Transverse colon (tissue), 4 donors: Measurements from ENCODE around the gene LTA4H. TPM values are rescaled to one million over a fixed set of nuclear protein-coding genes. Genes with fewer than 3 reads are reported as not detected.

Source experiments
- DNase-seq: peaks from one replicate; pipeline ENCODE4 v3.0.0-alpha.2; 2019
- H3K27ac ChIP-seq, 4 donors: fragments of 200-600 bp; sonication (generic); 2 replicates each; pipeline ENCODE4 v1.5.1; 2016 to 2018; ENCODE audit warnings: inconsistent platforms in 4 of 4
- H3K27me3 ChIP-seq: fragments of 200-600 bp; sonication (generic); 2 replicates; pipeline ENCODE4 v1.5.1; 2017; ENCODE audit warnings: inconsistent platforms
- H3K36me3 ChIP-seq, 4 donors: fragments of 200-600 bp; sonication (generic); 2 replicates each; pipeline ENCODE4 v1.5.1; 2017 to 2019; ENCODE audit warnings: inconsistent platforms in 4 of 4
- H3K4me1 ChIP-seq, 4 donors: fragments of 200-600 bp; sonication (generic); 2 replicates each; pipeline ENCODE4 v1.5.1; 2017 to 2020; ENCODE audit warnings: inconsistent platforms in 4 of 4
- H3K4me3 ChIP-seq, 4 donors: fragments of 200-600 bp; sonication (generic); 1 replicate in 1 of 4; 2 replicates in 3 of 4; pipeline versions ENCODE4 v1.5.1 to v1.6.1; 2017 to 2019; ENCODE audit warnings: inconsistent platforms in 4 of 4
- H3K9me3 ChIP-seq, 2 donors: fragments of 200-600 bp; sonication (generic); 2 replicates each; pipeline ENCODE4 v1.5.1; 2017 to 2019; ENCODE audit warnings: inconsistent platforms in 2 of 2
- CTCF ChIP-seq, 5 experiments: fragments of 200-600 bp in 3 of 5; fragments of 450-650 bp in 2 of 5; sonication (generic) in 3 of 5; IDR thresholded peaks; 1 replicate in 2 of 5; 2 replicates in 3 of 5; pipeline ENCODE4 v1.5.1; 2016 to 2017; ENCODE audit warnings: antibody characterized with exemption in 5 of 5, inconsistent platforms in 3 of 5, mild to moderate bottlenecking in 2 of 5, moderate library complexity in 1 of 5
- EP300 ChIP-seq: sonication (generic); formaldehyde crosslinking; IDR thresholded peaks from one replicate; pipeline ENCODE4 v1.6.1; 2017; ENCODE audit warnings: antibody characterized with exemption, low read depth
- POLR2A ChIP-seq: fragments of 450-650 bp; IDR thresholded peaks from one replicate; pipeline ENCODE4 v1.6.1; 2016; ENCODE audit warnings: antibody characterized with exemption, mild to moderate bottlenecking, moderate library complexity
- POLR2AphosphoS5 ChIP-seq, 3 donors: sonication (generic); formaldehyde crosslinking; IDR thresholded peaks; one replicate each; pipeline ENCODE4 v1.6.1; 2016; ENCODE audit warnings: antibody characterized with exemption in 3 of 3
- WGBS, 2 donors: methylation state at CpG; one replicate each; pipeline ENCODE4 v1.1.5; 2018; ENCODE audit warnings: low coverage in 1 of 2; 5-methylcytosine and 5-hydroxymethylcytosine counted together
- in situ Hi-C, 4 donors: fragments of 200-750 bp; cut with MboI; loops; one replicate each; pipeline versions ENCODE4 v1.15.0 to v1.15.1; 2017; ENCODE audit warnings: low sequenced_read_pairs in 3 of 4, low pct_ligation_motif_present in 1 of 4, low pct_unique_long_range_greater_than_20kb in 1 of 4
- intact Hi-C: fragments of 100-400 bp; cut with DNase I; formaldehyde crosslinking; loops from one replicate; pipeline ENCODE4 v1.15.1; 2023; ENCODE audit warnings: low total_unique reads
- total RNA-seq, 4 donors: library from RNA; depleted of rRNA; stranded (reverse); fragments of >200 nt; gene quantifications; one replicate each; pipeline ENCODE4 v1.1.0, GENCODE V29; 2016

LTA4H gene
- total RNA-seq, 4 donors from 2014 or later = 22.4 to 91.9 (median 63.6) TPM

- WGBS, 2 donors = 66% methylated on average over 7 of the region's 7 CpGs; no CpG with 5 or more reads in 1 of the 2 donors
- TF ChIP-seq CTCF (IDR thresholded peaks at IDR 0.05) (no peak), POLR2AphosphoS5 (IDR thresholded peaks at IDR 0.05) (no peak), POLR2A (no peak), EP300 (no peak)
- intact Hi-C loops = no loop called here
- no peaks in the 10 kb centered on the region for H3K36me3 ChIP-seq
- H3K4me1 ChIP-seq = peaks cover 0 to 19% (median 17%) of the 10 kb centered on the region in 4 donors
- peak; percentile 28 for DNase-seq
- no peak overlapping the region for H3K27ac ChIP-seq
- no peaks in the 10 kb centered on the region for H3K27me3 ChIP-seq
- in situ Hi-C loops = no loop called here
- H3K4me3 ChIP-seq = no peak overlapping the region
- H3K9me3 ChIP-seq = no peaks in the 10 kb centered on the region
These were observed 10.2 kb upstream of the LTA4H start for GRCh38 chr12:96045566-96045965.

- H3K4me3 ChIP-seq = no peak overlapping the region
- peaks cover 0 to 19% (median 17%) of the 10 kb centered on the region in 4 donors for H3K4me1 ChIP-seq
- no peak for TF ChIP-seq POLR2AphosphoS5 (IDR thresholded peaks at IDR 0.05)
- TF ChIP-seq EP300 = no peak
- TF ChIP-seq POLR2A = no peak
- no peak for TF ChIP-seq CTCF (IDR thresholded peaks at IDR 0.05)
- intact Hi-C loops = no loop called here
- in situ Hi-C loops = no loop called here
- H3K9me3 ChIP-seq = no peaks in the 10 kb centered on the region
- H3K27ac ChIP-seq = no peak overlapping the region
- WGBS, 2 donors = 95 to 100% methylated on average over 1 to 2 of the region's 2 CpGs
- H3K27me3 ChIP-seq = no peaks in the 10 kb centered on the region
- no peak for DNase-seq
- H3K36me3 ChIP-seq = no peaks in the 10 kb centered on the region
These were observed 9.5 kb upstream of the LTA4H start for GRCh38 chr12:96044943-96045290.

- Histone ChIP-seq H3K9me3 (no peaks in the 10 kb centered on the region), H3K36me3 (no peaks in the 10 kb centered on the region), H3K4me3 (no peak overlapping the region), H3K4me1 (peaks cover 0 to 19% (median 17%) of the 10 kb centered on the region in 4 donors), H3K27me3 (no peaks in the 10 kb centered on the region), H3K27ac (no peak overlapping the region)
- DNase-seq = no peak
- no peak for TF ChIP-seq POLR2A
- no peak for TF ChIP-seq POLR2AphosphoS5 (IDR thresholded peaks at IDR 0.05)
- TF ChIP-seq CTCF (IDR thresholded peaks at IDR 0.05) = no peak
- TF ChIP-seq EP300 = no peak
- in situ Hi-C loops (no loop called here), intact Hi-C loops (no loop called here)
- WGBS, 2 donors = 53 to 66% methylated on average over 9 to 10 of the region's 10 CpGs
These were observed 8.9 kb upstream of the LTA4H start for GRCh38 chr12:96044017-96044942.

GRCh38 chr12:96041181-96041580 lies 5.8 kb upstream of the LTA4H start:
- H3K4me1 ChIP-seq = no peaks in the 10 kb centered on the region
- H3K36me3 ChIP-seq = no peaks in the 10 kb centered on the region
- in situ Hi-C loops (no loop called here), intact Hi-C loops (no loop called here)
- H3K9me3 ChIP-seq = no peaks in the 10 kb centered on the region
- TF ChIP-seq EP300 = no peak
- no peak for TF ChIP-seq POLR2A
- TF ChIP-seq CTCF (IDR thresholded peaks at IDR 0.05) = no peak
- no peak for TF ChIP-seq POLR2AphosphoS5 (IDR thresholded peaks at IDR 0.05)
- WGBS, 2 donors = 80 to 90% methylated on average over 1 of the region's 1 CpG
- H3K27ac ChIP-seq = no peak overlapping the region
- no peak for DNase-seq
- no peaks in the 10 kb centered on the region for H3K27me3 ChIP-seq
- no peak overlapping the region for H3K4me3 ChIP-seq
